ENCODE results near the gene ERI3.

GRCh38 chr1:44251989-44252671 lies 102.9 kb downstream of the ERI3 start:
- TF ChIP-seq POLR2A (IDR thresholded peaks at IDR 0.05), result no peak
- no peak for TF ChIP-seq CTCF (IDR thresholded peaks at IDR 0.05)
- TF ChIP-seq EP300 (IDR thresholded peaks at IDR 0.05), result no peak

Data from gastroesophageal sphincter (tissue), 3 donors.